PFSK-1 (cell line): ENCODE data around the gene ALG1.

Experiments used
- SIN3A ChIP-seq: IDR thresholded peaks from 2 replicates; pipeline ENCODE4 v1.6.1; 2012; ENCODE audit warnings: mild to moderate bottlenecking, low read length, moderate library complexity, borderline replicate concordance; ENCODE audit not compliant: insufficient read depth
- TF ChIP-seq, protein P1 (sequence below), 2 experiments: IDR thresholded peaks; 2 replicates each; pipeline versions ENCODE4 v1.6.1 to v1.8.0; 2011 to 2012; ENCODE audit warnings: low read depth in 2 of 2, low read length in 2 of 2, control low read depth in 1 of 2, inconsistent platforms in 1 of 2, mild to moderate bottlenecking in 1 of 2, moderate library complexity in 1 of 2; ENCODE audit not compliant: insufficient read depth in 1 of 2

DNA sequence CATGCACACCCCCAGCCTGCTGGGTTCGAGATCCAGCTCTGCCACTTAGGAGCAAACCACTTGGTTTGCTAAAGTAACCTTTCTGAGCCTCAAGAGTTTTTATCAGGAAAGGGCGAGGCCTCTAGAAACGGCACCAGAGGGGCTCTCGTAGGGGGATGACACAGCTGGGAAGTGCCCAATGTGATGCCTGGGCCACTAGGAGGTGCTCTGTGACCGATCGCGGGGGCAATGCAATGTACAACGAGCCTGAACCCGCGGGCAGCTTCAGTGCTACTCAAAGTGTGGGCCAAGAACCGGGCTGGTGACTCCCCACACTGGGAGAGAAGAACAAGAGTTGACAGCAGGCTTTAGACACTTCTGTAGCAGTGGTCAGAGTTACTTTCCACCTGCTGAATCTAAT, 15.3 kb upstream of the ALG1 start:
- no peak for TF ChIP-seq SIN3A
- TF ChIP-seq, protein P1, sequence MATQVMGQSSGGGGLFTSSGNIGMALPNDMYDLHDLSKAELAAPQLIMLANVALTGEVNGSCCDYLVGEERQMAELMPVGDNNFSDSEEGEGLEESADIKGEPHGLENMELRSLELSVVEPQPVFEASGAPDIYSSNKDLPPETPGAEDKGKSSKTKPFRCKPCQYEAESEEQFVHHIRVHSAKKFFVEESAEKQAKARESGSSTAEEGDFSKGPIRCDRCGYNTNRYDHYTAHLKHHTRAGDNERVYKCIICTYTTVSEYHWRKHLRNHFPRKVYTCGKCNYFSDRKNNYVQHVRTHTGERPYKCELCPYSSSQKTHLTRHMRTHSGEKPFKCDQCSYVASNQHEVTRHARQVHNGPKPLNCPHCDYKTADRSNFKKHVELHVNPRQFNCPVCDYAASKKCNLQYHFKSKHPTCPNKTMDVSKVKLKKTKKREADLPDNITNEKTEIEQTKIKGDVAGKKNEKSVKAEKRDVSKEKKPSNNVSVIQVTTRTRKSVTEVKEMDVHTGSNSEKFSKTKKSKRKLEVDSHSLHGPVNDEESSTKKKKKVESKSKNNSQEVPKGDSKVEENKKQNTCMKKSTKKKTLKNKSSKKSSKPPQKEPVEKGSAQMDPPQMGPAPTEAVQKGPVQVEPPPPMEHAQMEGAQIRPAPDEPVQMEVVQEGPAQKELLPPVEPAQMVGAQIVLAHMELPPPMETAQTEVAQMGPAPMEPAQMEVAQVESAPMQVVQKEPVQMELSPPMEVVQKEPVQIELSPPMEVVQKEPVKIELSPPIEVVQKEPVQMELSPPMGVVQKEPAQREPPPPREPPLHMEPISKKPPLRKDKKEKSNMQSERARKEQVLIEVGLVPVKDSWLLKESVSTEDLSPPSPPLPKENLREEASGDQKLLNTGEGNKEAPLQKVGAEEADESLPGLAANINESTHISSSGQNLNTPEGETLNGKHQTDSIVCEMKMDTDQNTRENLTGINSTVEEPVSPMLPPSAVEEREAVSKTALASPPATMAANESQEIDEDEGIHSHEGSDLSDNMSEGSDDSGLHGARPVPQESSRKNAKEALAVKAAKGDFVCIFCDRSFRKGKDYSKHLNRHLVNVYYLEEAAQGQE (IDR thresholded peaks at IDR 0.05; ENCODE audit: insufficient read depth in 1 of 2, low read depth in 2 of 2, low read length in 2 of 2) = no peak
